ENCODE results near the gene TLX3.

The TLX3 gene

GRCh38 chr5:171306781-171307591 is 2.1 kb upstream of the TLX3 start:
- DNase-seq: no peak

DNA sequence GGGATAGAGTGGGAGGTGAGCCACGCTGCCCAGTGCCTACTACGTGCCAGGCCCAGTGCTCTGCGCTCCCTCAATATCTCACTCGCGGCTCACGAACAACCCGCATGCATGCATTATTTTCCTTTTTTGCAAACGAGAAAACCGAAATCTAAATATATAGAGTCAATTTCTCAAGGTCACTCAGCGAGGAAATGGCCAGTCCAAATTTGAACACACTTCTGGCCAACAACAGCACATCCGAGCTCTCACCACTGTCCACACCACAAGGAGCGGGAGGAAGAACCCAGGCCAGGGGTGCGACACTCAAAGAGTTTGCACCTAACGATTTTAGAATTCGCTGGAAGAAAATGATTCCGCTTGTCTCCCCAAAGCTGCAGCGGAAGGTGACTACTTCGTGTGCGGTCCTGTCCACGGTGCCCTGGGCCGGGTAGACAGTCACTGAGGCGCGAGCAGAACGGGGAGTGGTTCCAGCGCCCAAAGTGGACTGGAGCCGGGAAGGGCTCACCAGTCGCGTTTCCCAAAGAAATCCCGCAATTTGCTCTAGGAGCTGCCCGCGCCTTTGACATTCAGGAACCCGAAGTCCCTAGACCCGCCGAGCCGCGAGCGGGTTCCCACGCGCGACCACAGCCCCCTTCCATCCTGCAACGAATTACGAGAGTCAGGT is 1.1 kb upstream of the TLX3 start:
- no peak for DNase-seq

DNA sequence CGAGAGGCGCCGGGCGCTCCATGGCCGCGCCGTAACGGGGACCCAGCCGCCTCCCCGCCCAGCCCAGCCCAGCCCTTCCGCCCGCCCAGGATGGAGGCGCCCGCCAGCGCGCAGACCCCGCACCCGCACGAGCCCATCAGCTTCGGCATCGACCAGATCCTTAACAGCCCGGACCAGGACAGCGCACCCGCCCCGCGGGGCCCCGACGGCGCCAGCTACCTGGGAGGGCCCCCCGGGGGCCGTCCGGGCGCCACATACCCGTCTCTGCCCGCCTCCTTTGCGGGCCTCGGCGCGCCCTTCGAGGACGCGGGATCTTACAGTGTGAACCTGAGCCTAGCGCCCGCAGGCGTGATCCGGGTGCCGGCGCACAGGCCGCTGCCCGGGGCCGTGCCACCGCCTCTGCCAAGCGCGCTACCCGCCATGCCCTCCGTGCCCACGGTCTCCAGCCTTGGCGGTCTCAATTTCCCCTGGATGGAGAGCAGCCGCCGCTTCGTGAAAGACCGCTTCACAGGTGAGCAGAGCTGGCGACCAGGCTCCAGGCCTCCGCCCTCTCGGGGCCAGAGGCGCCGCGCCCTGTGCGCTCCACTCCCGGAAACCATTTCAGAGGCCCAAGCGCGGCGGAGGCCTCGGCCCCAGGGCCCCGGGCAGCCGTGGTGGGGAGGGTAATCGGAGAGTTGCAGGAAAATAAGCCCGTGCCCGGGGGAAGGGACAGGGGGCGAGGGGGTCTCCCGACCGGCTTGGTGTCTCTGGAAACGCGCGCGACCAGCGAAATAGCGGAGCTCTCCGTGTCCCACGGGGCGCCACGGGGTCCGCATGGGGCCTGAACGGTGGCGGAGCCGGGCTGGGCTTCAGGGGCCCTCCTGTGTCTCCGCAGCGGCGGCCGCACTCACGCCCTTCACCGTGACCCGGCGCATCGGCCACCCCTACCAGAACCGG is 496 bp downstream of the TLX3 start:
- DNase-seq: no peak

- no peak for DNase-seq
Measured at GRCh38 chr5:171310212-171310818, 1.3 kb downstream of the TLX3 start.

DNA sequence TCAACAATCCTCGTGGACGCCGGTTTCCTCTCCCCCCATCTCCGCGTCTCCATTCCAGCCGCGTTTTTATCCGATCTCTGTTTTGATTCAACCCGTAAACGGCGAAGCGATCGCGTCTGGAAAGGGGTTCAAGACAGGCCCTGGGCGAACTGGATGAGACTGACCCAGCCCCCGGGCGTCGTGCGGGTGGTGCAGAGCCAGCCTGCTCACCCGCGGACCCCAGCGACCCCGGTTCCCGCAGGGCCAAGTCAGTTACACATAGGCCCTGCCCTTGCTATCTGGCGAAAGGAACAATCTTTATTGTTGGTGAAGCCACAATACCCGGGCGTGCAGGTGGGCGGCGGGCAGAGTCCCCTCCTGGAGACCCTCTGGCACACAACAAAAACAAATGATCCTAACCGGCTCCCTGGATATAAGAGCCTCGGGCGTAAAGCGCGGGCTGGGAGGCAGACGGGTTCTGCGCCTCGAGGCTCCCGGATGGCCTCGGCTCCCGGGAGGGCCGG is 1.8 kb downstream of the TLX3 start:
- DNase-seq: no peak

- DNase-seq: no peak
Measured at GRCh38 chr5:171311322-171312077, 2.5 kb downstream of the TLX3 start.

- no peak for DNase-seq
Measured at GRCh38 chr5:171312129-171312974, 3.3 kb downstream of the TLX3 start.

- DNase-seq: no peak
Measured at GRCh38 chr5:171313481-171314206, 4.6 kb downstream of the TLX3 start.

GRCh38 chr5:171314728-171315385 is 5.8 kb downstream of the TLX3 start:
- no peak for DNase-seq

GRCh38 chr5:171315386-171315891 is 6.4 kb downstream of the TLX3 start:
- DNase-seq: no peak

DNA sequence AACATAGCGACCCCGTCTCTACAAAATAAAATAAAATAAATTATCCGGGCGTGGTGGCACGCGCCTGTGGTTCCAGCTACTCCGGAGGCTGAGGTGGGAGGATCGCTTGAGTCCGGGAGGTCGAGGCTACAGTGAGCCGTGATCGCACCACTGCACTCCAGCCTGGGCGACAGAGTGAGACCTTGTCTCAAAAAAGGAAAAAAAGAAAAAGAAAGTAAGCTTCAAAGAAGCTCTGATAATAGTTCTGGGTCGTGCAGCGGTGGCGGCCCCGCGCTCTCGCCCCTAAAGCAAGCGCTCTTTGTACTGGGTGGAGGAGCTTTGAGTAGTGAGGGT is 6.8 kb downstream of the TLX3 start:
- DNase-seq: no peak

DNA sequence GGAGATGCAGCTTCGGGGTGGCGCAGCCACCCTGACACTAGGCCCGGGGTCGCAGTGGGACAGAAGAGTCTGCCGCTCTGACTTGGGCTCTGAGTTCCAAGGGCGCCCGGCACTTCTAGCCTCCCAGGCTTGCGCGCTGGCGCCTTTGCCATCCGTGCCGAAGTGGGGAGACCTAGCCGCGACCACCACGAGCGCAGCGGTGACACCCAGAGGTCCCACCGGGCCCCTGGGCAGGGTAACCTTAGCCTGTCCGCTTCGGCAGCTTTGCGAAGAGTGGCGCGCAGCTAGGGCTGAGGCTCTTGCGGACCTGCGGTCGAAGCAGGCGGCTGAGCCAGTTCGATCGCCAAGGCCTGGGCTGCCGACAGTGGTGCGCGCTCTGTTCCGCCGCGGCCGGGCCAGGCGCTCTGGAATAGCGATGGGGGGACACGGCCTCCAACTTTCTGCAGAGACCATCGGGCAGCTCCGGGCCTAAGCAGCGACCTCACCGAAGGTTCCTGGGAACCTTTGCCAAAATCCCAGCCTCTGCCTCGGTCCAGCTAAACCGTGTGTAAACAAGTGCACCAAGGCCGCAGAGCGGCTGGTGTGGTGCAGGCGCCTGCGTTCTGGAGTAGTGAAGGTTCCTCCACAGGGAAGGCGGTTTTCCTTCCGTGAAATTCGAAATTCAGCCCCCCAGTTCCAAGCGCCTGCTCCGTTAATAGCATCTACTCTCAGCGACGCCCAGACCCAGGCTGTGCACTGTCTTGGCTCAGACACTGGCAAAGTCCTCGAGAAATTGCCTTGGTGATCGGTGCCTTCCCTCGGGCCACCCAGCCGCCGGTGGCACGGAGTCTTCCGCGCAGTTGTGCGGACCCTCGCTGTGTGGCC is 7.4 kb downstream of the TLX3 start:
- no peak for DNase-seq

- DNase-seq: no peak
Measured at GRCh38 chr5:171317230-171317629, 8.2 kb downstream of the TLX3 start.

- DNase-seq: no peak
Measured at GRCh38 chr5:171318026-171318425, 9.0 kb downstream of the TLX3 start.

- DNase-seq: no peak
Measured at GRCh38 chr5:171321447-171321846, 12.4 kb downstream of the TLX3 start.

- DNase-seq: no peak
Measured at GRCh38 chr5:171322527-171322926, 13.5 kb downstream of the TLX3 start.

- DNase-seq: no peak
Measured at GRCh38 chr5:171323007-171323406, 14.0 kb downstream of the TLX3 start.

DNA sequence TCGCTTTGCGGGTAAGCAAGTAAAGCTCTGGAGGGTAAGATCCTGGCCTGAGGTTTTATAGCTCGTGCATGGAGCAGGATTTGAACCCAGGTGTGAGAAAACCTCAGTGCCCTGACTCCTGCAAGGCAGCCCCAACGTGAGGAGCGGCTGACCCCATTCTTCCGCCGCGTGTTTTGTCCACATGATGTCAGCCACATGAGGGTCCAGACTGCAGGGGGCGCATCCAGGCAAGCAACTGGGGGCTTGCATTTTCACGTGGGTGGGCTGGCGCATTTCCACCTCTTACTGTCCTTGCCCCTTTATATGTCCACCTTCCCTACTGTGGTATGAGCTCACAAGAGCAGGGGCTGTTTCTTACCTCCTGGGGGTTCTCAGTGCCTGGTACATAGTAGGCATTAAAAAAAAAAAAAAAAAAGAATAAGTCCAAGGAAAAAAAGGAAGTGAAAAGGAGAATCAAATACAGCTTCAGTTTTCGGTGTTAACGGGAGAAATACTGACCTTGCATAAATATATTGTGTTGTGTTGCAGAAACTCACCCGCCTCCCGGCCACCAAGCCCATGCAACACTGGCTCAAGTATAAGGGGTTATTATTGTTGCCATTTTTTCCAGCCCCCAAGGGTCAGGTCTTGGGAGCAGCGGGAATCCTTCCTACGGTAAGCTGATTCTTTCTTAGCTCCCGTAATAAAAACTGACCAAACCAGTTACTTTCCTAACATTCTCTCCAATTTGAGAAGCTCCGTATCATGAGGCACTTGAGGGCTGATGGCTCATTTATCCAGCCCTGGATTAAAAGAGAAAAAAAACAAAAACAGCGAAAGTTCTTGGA is 15.0 kb downstream of the TLX3 start:
- DNase-seq: no peak

All from SIG-M5 (cell line).